Dendritic cell treated with granulocyte-macrophage colony-stimulating factor and Interleukin-4, amounts not matched to agents 40 ng/mL and 50 ng/mL, for 4 days (primary cell): Measurements from ENCODE around the gene PSMB11.

Source experiments
- H3K27ac Mint-ChIP-seq: one replicate; pipeline ENCODE4 v1.8.0; 2022; ENCODE audit warnings: mild to moderate bottlenecking, mixed read lengths
- H3K27me3 Mint-ChIP-seq: one replicate; pipeline ENCODE4 v1.8.0; 2022; ENCODE audit warnings: mild to moderate bottlenecking, mixed read lengths
- H3K36me3 Mint-ChIP-seq: one replicate; pipeline ENCODE4 v1.8.0; 2022; ENCODE audit warnings: low read depth, mixed read lengths
- H3K4me1 Mint-ChIP-seq: one replicate; pipeline ENCODE4 v1.8.0; 2022; ENCODE audit warnings: low read depth, mixed read lengths
- H3K4me3 Mint-ChIP-seq: one replicate; pipeline ENCODE4 v1.8.0; 2022; ENCODE audit warnings: mild to moderate bottlenecking, moderate library complexity, mixed read lengths
- H3K9me3 Mint-ChIP-seq: one replicate; pipeline ENCODE4 v1.8.0; 2022; ENCODE audit warnings: mixed read lengths
- intact Hi-C: fragments of 100-400 bp; cut with micrococcal nuclease; formaldehyde crosslinking; loops from one replicate; pipeline ENCODE4 v1.15.0; 2022

The PSMB11 gene

DNA sequence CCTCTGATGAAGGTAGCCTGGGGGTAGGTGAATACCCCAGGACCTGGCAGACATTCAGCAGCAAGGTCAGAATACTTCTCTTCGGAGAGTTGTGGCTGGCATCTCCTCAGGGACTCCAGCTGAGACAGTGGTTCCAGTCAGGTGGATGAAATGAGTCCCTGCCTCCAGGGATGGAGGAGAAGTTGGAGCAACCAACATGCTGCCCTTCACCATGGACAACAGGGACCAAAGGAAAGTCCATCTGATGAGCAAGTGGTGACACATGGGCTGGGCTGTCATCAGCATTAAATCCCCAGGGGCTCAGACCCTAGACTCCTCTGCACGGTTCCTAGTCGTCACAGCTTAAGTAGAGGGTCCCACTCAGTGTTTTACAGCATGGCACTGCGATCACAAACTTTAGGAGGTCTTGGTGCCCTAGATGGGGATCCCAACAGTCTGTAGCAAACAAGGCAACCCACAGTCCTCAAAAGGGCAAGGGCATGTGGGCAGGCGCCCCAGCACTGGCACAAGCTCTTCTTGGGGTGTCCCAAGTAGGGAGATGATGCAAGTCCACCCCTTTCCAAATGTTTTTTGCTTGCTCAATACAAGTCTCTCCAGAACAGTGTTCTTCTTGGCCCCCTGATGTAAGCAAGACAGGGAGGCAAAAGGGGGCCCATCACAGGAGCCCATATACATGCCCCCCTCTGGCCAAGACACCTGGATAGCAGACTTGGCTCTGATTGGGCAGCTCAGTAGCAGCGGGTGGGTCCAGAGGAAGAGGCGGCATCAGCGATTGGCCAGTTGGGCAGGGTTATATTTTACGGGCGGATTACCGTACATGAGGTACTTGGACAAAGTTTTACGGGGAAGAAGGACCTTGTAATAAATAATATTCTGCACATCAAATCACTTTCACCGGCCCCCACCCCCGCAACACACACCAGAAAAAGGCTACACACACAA lies 26.1 kb downstream of the PSMB11 start:
- Mint-ChIP-seq H3K27me3 (no peaks in the 10 kb centered on the region), H3K9me3 (no peaks in the 10 kb centered on the region), H3K4me1 (peaks cover 58% of the 10 kb centered on the region), H3K36me3 (peaks cover 100% of the 10 kb centered on the region), H3K4me3 (no peak overlapping the region), H3K27ac (no peak overlapping the region)
- intact Hi-C loops = no loop called here

- Mint-ChIP-seq H3K36me3 (peaks cover 100% of the 10 kb centered on the region), H3K4me1 (peaks cover 57% of the 10 kb centered on the region), H3K4me3 (no peak overlapping the region), H3K27ac (peak overlapping the region; percentile 67), H3K27me3 (no peaks in the 10 kb centered on the region), H3K9me3 (no peaks in the 10 kb centered on the region)
- intact Hi-C loops = loop anchor here (1.0 kb wide), 1 partner anchor 40 kb away; no protein-coding TSS in a partner anchor
Observed at GRCh38 chr14:23068789-23069412, 26.9 kb downstream of the PSMB11 start.

DNA sequence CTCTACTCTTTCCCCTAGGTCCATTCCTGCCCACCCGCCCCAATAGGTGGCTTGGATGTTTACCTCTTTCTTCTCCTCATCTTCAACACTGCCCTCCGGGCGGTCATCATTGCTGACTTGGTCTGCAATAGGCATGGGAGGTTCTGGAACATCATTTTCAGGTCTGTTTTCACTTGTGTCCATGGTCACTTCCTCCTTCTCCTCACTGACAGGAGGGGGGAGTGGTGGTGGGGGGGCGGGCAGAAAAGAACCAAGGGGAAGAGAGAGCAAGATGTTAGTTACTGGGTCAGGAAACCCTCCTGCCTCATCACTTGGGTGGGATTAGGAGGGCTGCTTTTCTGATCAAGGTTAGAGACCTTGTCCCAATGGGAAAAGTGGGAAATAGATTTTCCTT lies 27.4 kb downstream of the PSMB11 start:
- intact Hi-C loops = loop anchor here (1.0 kb wide), 1 partner anchor 40 kb away; no protein-coding TSS in a partner anchor
- Mint-ChIP-seq H3K27me3 (no peaks in the 10 kb centered on the region), H3K27ac (peak overlapping the region; percentile 67), H3K4me1 (peaks cover 58% of the 10 kb centered on the region), H3K36me3 (peaks cover 100% of the 10 kb centered on the region), H3K4me3 (no peak overlapping the region), H3K9me3 (no peaks in the 10 kb centered on the region)

- peak overlapping the region; percentile 85 for H3K4me3 Mint-ChIP-seq
- peaks cover 100% of the 10 kb centered on the region for H3K36me3 Mint-ChIP-seq
- H3K4me1 Mint-ChIP-seq = peaks cover 64% of the 10 kb centered on the region
- H3K27me3 Mint-ChIP-seq = no peaks in the 10 kb centered on the region
- intact Hi-C loops = no loop called here
- peak overlapping the region; percentile 87 for H3K27ac Mint-ChIP-seq
- no peaks in the 10 kb centered on the region for H3K9me3 Mint-ChIP-seq
Observed at GRCh38 chr14:23070262-23071129, 28.5 kb downstream of the PSMB11 start.

DNA sequence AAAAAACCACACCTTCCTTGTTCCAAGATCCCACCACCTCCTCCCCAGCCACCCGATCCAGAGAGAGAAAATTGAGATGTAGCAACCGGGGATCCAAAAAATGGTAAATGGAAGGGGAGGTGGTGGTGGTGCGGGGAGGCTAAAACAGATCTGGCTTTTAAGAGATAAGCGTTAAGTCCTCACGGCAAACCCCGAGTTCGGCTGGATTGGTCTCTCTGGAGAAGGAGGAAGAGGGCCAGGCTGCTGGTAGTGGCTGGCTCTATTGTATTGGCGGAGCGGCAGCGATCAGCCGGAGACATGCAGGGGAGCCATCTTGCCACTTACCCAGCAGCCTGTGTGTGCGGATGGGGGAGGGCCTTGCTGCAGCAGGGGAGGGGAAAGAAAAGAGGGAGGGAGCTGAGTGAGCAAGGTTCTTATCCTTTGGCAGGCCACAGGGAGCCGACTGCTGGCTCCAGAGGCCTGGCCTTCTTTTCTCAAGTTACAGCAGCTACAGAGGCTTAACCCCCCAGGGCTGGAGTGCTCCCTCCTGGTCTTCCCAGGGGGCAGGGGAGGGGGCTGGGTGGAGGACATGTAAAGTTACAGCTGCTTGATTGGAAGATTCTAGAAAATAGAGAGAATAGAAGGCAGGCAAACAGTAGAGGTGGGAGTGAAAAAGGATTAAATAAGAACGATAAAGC lies 29.4 kb downstream of the PSMB11 start:
- H3K36me3 Mint-ChIP-seq = peaks cover 100% of the 10 kb centered on the region
- peaks cover 65% of the 10 kb centered on the region for H3K4me1 Mint-ChIP-seq
- no peaks in the 10 kb centered on the region for H3K27me3 Mint-ChIP-seq
- peak overlapping the region; percentile 87 for H3K27ac Mint-ChIP-seq
- intact Hi-C loops = no loop called here
- H3K4me3 Mint-ChIP-seq = peak overlapping the region; percentile 85
- no peaks in the 10 kb centered on the region for H3K9me3 Mint-ChIP-seq

DNA sequence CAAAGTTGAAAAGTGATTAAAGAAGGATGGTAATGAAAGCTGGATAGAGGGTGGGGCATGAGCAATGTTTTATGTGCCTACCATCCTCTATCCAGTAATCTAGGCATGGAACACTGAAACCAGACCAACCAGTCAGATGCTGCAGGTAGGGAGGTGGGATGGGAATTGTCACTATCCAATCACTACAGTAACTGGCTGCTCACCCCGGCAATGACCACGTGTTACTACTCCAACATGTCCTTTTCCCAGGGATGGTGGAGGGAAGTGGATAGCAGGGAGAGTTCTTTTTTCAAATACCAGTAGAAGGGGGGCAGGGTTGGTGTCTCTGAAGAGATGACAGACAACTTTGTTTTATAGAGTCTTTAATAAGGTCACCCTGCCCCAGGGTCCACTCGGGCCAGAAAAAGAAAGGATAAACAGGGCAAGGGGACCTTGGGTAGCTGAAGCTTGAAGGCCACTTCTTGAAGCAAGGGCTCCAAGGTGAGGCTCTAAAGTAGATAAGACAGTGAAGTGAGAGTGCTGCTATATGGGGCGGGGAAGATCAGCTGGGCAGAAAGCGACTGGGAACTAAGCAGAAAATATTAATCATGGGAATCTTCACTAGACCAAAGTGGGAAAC lies 30.0 kb downstream of the PSMB11 start:
- Mint-ChIP-seq H3K36me3 (peaks cover 100% of the 10 kb centered on the region), H3K4me1 (peaks cover 65% of the 10 kb centered on the region), H3K27ac (peak overlapping the region; percentile 87), H3K9me3 (no peaks in the 10 kb centered on the region), H3K27me3 (no peaks in the 10 kb centered on the region), H3K4me3 (peak overlapping the region; percentile 85)
- intact Hi-C loops = no loop called here

- Mint-ChIP-seq H3K9me3 (no peaks in the 10 kb centered on the region), H3K4me3 (no peak overlapping the region), H3K4me1 (peaks cover 70% of the 10 kb centered on the region), H3K36me3 (peaks cover 93% of the 10 kb centered on the region), H3K27me3 (no peaks in the 10 kb centered on the region), H3K27ac (peak overlapping the region; percentile 17)
- intact Hi-C loops = loop anchor here (5.0 kb wide), 1 partner anchor 107 kb away; the partner anchor contains the start of gene SLC7A8
Observed at GRCh38 chr14:23074906-23075305, 32.9 kb downstream of the PSMB11 start.

DNA sequence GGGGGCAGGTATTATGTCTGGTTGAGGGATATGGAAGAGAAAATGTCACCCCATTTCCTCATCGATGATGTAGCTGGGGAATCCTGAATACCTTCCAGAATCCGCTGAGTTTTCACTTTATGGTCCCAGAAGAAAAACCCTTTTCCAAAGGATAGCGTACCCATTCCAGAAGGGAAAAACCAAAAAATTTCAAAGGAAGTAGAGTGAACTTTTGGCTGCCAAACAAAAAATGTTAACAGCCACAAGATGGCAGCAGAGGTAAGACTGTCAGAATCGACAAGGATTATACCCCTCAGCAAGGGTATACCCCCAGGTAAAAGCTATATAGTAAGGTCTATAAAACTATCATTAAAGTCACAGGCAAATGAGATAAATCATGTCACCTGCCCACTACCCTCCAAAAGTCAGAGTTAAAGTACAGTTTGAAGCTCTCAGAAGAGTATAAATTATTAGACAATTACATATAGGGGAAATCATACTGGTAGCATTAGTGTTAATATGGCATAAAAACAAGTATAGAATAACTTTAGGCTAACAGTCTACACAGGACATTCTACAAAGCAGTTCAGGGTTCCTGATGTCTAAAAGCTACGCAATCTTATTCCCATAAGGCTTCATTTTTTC lies 34.9 kb downstream of the PSMB11 start:
- intact Hi-C loops = loop anchor here (5.0 kb wide), 1 partner anchor 105 kb away; the partner anchor contains the start of gene SLC7A8
- H3K9me3 Mint-ChIP-seq = no peaks in the 10 kb centered on the region
- no peak overlapping the region for H3K4me3 Mint-ChIP-seq
- peaks cover 67% of the 10 kb centered on the region for H3K4me1 Mint-ChIP-seq
- H3K27ac Mint-ChIP-seq = no peak overlapping the region
- no peaks in the 10 kb centered on the region for H3K27me3 Mint-ChIP-seq
- H3K36me3 Mint-ChIP-seq = peaks cover 93% of the 10 kb centered on the region

- intact Hi-C loops = loop anchor here (5.0 kb wide), 1 partner anchor 104 kb away; the partner anchor contains the start of gene SLC7A8
- no peak overlapping the region for H3K4me3 Mint-ChIP-seq
- no peaks in the 10 kb centered on the region for H3K9me3 Mint-ChIP-seq
- peaks cover 90% of the 10 kb centered on the region for H3K36me3 Mint-ChIP-seq
- peaks cover 56% of the 10 kb centered on the region for H3K4me1 Mint-ChIP-seq
- no peaks in the 10 kb centered on the region for H3K27me3 Mint-ChIP-seq
- H3K27ac Mint-ChIP-seq = peak overlapping the region; percentile 80
Observed at GRCh38 chr14:23077962-23078361, 36.0 kb downstream of the PSMB11 start.

DNA sequence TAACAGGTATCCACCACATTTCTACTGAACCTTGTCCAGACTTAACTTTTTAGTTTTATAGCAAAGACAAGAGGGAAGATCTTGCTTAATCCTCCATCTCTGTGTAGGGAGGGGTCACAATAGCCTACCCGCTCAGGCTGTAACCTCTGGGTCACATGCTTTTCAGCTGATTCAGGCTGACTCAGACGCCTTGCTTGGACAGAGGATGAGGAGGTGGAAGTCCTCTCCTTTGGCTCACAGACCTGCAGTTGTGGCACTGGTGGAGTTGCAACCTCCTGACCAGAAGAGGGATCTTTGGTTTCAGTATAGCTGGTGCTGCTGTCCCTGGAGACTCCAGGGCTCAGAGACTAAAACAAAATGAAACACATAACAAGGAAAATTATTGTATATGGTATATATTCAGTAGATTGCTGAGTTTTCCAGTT lies 36.7 kb downstream of the PSMB11 start:
- peaks cover 55% of the 10 kb centered on the region for H3K4me1 Mint-ChIP-seq
- no peaks in the 10 kb centered on the region for H3K27me3 Mint-ChIP-seq
- peak overlapping the region; percentile 80 for H3K27ac Mint-ChIP-seq
- H3K4me3 Mint-ChIP-seq = peak overlapping the region; percentile 32
- H3K9me3 Mint-ChIP-seq = no peaks in the 10 kb centered on the region
- intact Hi-C loops = loop anchor here (5.0 kb wide), 1 partner anchor 104 kb away; the partner anchor contains the start of gene SLC7A8
- H3K36me3 Mint-ChIP-seq = peaks cover 90% of the 10 kb centered on the region

GRCh38 chr14:23079716-23080115 lies 37.7 kb downstream of the PSMB11 start:
- Mint-ChIP-seq H3K4me1 (peaks cover 54% of the 10 kb centered on the region), H3K27ac (peak overlapping the region; percentile 80), H3K4me3 (peak overlapping the region; percentile 37), H3K27me3 (no peaks in the 10 kb centered on the region), H3K9me3 (no peaks in the 10 kb centered on the region), H3K36me3 (peaks cover 88% of the 10 kb centered on the region)
- intact Hi-C loops = loop anchor here (5.0 kb wide), 1 partner anchor 103 kb away; the partner anchor contains the start of gene SLC7A8

DNA sequence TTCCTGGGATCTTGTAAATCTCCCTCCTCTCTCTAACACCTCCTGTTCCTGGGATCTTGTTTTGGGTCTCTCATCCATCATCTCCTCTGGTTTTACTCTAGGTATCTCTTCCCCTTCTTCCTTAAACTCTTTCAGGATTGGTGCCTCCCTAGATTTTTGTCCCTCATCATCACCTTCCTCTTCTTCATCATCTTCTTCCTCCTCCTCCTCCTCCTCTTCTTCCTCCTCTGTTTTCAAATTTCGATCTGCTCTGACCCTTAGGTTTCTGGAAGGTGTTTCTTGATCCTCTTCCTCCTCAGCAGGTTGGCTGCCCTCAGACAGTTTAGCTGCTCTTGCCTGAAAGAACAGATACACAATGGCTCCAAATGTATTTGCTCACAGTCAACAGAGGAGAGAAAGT lies 38.5 kb downstream of the PSMB11 start:
- Mint-ChIP-seq H3K36me3 (peaks cover 88% of the 10 kb centered on the region), H3K27me3 (no peaks in the 10 kb centered on the region), H3K9me3 (no peaks in the 10 kb centered on the region), H3K4me1 (peaks cover 57% of the 10 kb centered on the region), H3K27ac (peak overlapping the region; percentile 80), H3K4me3 (peak overlapping the region; percentile 37)
- intact Hi-C loops = no loop called here
